ENCODE results near the gene KRTAP4-4.

DNA sequence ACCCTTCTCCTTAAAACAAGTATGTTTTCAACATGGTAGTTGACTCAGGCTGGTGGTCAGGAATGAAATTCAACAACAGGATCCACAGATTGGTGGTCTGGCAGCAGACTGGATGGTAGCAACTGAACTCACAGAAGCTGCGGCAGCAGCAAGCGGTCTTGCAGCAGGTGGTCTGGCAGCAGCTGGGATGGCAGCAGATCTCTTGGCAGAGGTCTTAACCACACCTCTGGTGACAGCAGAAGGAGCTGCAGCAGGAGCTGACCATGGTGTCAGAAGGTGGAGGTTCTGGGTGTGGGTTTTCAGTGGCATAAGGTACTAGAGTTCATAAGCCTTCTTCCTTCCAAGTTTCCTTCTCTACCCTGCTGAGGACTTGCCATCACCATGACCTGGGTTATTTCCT lies 26.3 kb upstream of the KRTAP4-4 start:
- TF ChIP-seq CTCF (IDR thresholded peaks at IDR 0.05; ENCODE audit: low read length) (no peak), EZH2 (IDR thresholded peaks at IDR 0.05; ENCODE audit: borderline replicate concordance, low read length) (no peak)

Measured in OCI-LY1 (cell line).